NCI-H774 (cell line): Measurements from ENCODE around the gene ADAM11.

Source experiments
- DNase-seq: peaks from one replicate; lab custom pipeline; 2025; lab: John Stamatoyannopoulos, UW

ADAM11 gene

GRCh38 chr17:44775136-44775837 lies 16.5 kb downstream of the ADAM11 start:
- DNase-seq = peak; percentile 99

- DNase-seq = no peak
Measured at GRCh38 chr17:44775838-44776621, 17.2 kb downstream of the ADAM11 start.

GRCh38 chr17:44776628-44777393 lies 18.0 kb downstream of the ADAM11 start:
- no peak for DNase-seq

GRCh38 chr17:44777394-44778348 lies 18.9 kb downstream of the ADAM11 start:
- no peak for DNase-seq

- no peak for DNase-seq
Measured at GRCh38 chr17:44778656-44779210, 19.9 kb downstream of the ADAM11 start.

GRCh38 chr17:44779211-44780025 lies 20.6 kb downstream of the ADAM11 start:
- DNase-seq = peak; percentile 66

- DNase-seq = no peak
Measured at GRCh38 chr17:44780161-44780560, 21.4 kb downstream of the ADAM11 start.

GRCh38 chr17:44780845-44781480 lies 22.2 kb downstream of the ADAM11 start:
- no peak for DNase-seq

GRCh38 chr17:44781551-44782325 lies 22.9 kb downstream of the ADAM11 start:
- DNase-seq = no peak

GRCh38 chr17:44782326-44782850 lies 23.6 kb downstream of the ADAM11 start:
- no peak for DNase-seq

GRCh38 chr17:44785921-44786320 lies 27.1 kb downstream of the ADAM11 start:
- DNase-seq = no peak

GRCh38 chr17:44786551-44787081 lies 27.8 kb downstream of the ADAM11 start:
- DNase-seq = no peak

- no peak for DNase-seq
Measured at GRCh38 chr17:44787271-44787940, 28.6 kb downstream of the ADAM11 start.

- DNase-seq = no peak
Measured at GRCh38 chr17:44788139-44788538, 29.4 kb downstream of the ADAM11 start.

- no peak for DNase-seq
Measured at GRCh38 chr17:44792276-44792675, 33.5 kb downstream of the ADAM11 start.

- DNase-seq = no peak
Measured at GRCh38 chr17:44793885-44794842, 35.4 kb downstream of the ADAM11 start.
